Activated T-cell treated with anti-CD3 and anti-CD28 coated beads for 48 hours (primary cell): Measurements from ENCODE around the gene INS.

Experiments
- DNase-seq: peaks from one replicate; pipeline ENCODE4 v3.0.0-alpha.2; 2020; ENCODE audit warnings: low read depth

Gene INS

DNA sequence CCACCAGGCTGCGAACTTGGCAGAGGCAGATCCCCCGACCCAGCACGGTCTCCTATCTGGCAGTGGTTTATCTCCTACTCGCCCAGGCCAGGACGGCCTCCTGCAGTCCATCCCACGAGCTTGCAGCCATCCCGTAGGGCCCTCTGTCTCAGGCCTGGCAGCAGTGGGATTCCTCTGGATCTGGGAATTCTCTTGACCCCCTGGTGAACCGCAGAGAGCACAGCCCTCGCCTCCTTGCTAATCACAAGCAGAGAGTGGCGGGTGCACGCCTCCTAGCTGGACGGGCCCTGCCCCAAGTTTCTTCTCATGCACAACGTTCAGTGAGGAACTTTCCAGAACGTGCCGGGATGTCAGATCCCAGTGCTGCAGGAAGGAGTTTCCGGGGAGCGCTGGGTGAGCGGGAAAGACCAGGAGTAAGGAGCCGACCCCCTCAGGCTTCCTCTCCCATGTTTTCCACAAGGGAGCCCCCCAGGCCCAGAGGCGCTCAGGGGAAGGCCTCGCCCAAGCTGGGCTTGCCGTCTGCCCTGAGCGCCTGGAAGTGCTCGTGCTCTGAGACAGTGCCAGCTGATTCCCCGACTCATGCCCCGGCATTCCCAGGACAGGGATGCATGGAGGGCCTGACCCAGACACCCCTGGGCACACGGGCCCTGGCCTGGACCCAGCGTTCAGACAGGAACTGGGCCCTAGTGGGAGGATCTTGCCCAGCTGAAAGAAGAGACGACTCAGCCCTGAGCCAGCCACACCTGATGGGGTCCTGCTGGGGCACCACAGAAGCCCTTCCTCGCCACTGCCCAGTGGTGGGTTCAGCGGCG is 46.4 kb downstream of the INS start:
- DNase-seq = no peak

DNA sequence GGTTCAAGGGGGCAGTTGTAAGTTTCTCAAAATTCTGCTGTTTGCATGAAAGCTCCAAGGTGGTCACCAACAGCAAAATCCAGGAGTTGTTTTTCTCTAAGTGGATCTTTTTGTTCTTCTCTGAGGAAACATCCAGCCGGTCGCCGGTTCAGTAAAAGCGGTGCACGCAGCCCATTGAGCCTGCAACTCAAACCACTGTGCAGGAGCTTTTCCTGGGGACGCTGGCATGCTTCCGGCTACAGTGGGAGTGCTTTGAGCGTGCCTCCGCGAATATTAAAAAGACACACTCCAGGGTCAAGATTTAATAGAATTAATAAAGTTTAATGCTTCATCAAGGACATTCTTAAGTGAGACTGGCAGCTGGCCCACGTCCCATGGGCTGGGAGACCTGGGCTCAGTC is 47.2 kb downstream of the INS start:
- DNase-seq = no peak

DNA sequence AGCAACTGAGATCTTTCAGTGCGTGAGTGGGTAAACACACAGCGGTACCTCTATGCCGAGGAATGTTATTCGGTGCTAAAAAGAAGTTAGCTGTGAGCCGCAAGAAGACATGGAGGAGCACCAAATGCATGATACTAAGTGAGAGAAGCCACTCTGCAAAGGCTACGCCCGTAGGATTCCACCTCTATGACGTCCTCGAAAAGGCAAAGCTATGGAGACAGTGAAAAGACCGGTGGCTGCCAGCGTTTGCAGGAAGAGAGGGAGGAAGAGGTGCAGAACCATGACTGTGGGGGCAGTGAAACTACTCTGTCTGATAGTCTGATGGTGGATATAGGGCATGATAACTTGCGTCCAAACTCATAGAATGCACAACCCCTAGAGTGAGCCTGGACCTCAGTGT is 50.5 kb downstream of the INS start:
- DNase-seq = no peak
